ENCODE measurements around the gene NEDD8. TPM values are rescaled to one million over a fixed set of nuclear protein-coding genes. Genes with fewer than 3 reads are reported as not detected.
"Not testable (repeated sequence)": the region's sequence is repeated elsewhere in the genome, so short reads cannot be mapped to it uniquely, and the experiment has no call there.

Gene NEDD8
- total and polyA plus RNA-seq, 8 donors: 162 to 219 (median 200) TPM

- Histone ChIP-seq H3K9me3 (no peaks in the 10 kb centered on the region), H3K4me1 (peaks cover 6 to 16% of the 10 kb centered on the region in 2 donors), H3K36me3 (peaks cover 0 to 9% of the 10 kb centered on the region in 2 donors), H3K4me3 (no peak overlapping the region), H3K27ac (no peak overlapping the region), H3K27me3 (no peaks in the 10 kb centered on the region)
- intact Hi-C loops (cut with DNase I): no loop called here
- DNase-seq (no peak), ATAC-seq (no peak)
- TF ChIP-seq CTCF (IDR thresholded peaks at IDR 0.05): no peak
Observed at GRCh38 chr14:24219521-24219920, 12.6 kb downstream of the NEDD8 start.

GRCh38 chr14:24219080-24219479 is 13.1 kb downstream of the NEDD8 start:
- no peaks in the 10 kb centered on the region for H3K9me3 ChIP-seq
- no peak overlapping the region for H3K27ac ChIP-seq
- intact Hi-C loops (cut with DNase I): no loop called here
- no peak for TF ChIP-seq CTCF (IDR thresholded peaks at IDR 0.05)
- ATAC-seq: no peak
- H3K4me3 ChIP-seq: no peak overlapping the region
- H3K36me3 ChIP-seq: peaks cover 0 to 9% of the 10 kb centered on the region in 2 donors
- H3K27me3 ChIP-seq: no peaks in the 10 kb centered on the region
- peaks cover 6 to 21% of the 10 kb centered on the region in 2 donors for H3K4me1 ChIP-seq
- DNase-seq: no peak

- DNase-seq; ATAC-seq; H3K27ac ChIP-seq; H3K9me3 ChIP-seq; intact Hi-C loops (cut with DNase I); H3K36me3 ChIP-seq; H3K4me3 ChIP-seq; H3K27me3 ChIP-seq: not testable (repeated sequence)
- peaks cover 9 to 36% of the 10 kb centered on the region in 2 donors for H3K4me1 ChIP-seq
Observed at GRCh38 chr14:24216876-24217275, 15.3 kb downstream of the NEDD8 start.

GRCh38 chr14:24216345-24216699 is 15.8 kb downstream of the NEDD8 start:
- peak overlapping the region in 1 of 2 donors; percentile 95 for H3K27ac ChIP-seq
- ATAC-seq: no peak
- no peak for TF ChIP-seq CTCF (IDR thresholded peaks at IDR 0.05)

GRCh38 chr14:24215495-24216344 is 16.4 kb downstream of the NEDD8 start, which contains the start of gene MDP1:
TSS of gene MDP1 (minus strand) at chr14:24216066. CDS start at chr14:24215955, 111 bp downstream.
- DNase-seq: peak; percentile 83 to 95 (median 92)
- TF ChIP-seq CTCF (IDR thresholded peaks at IDR 0.05): peak; percentile 12 to 22

More at GRCh38 chr14:24216345-24216699, 15.8 kb downstream of the NEDD8 start:
- Histone ChIP-seq H3K27me3 (no peaks in the 10 kb centered on the region), H3K4me1 (peaks cover 9 to 42% of the 10 kb centered on the region in 2 donors), H3K36me3 (peaks cover 0 to 12% of the 10 kb centered on the region in 2 donors), H3K4me3 (no peak overlapping the region), H3K9me3 (no peaks in the 10 kb centered on the region)
- DNase-seq: no peak
- intact Hi-C loops (cut with DNase I): no loop called here

More at GRCh38 chr14:24215495-24216344, 16.4 kb downstream of the NEDD8 start, which contains the start of gene MDP1:
- H3K36me3 ChIP-seq: peaks cover 0 to 18% of the 10 kb centered on the region in 2 donors
- no peaks in the 10 kb centered on the region for H3K27me3 ChIP-seq
- peak; percentile 83 for ATAC-seq
- H3K27ac ChIP-seq: peak within 1 kb of the TSS; percentile 92 to 95
- peaks cover 9 to 45% of the 10 kb centered on the region in 2 donors for H3K4me1 ChIP-seq
- H3K4me3 ChIP-seq: peak within 1 kb of the TSS; percentile 69 to 70
- intact Hi-C loops (cut with DNase I): no loop called here
- H3K9me3 ChIP-seq: no peaks in the 10 kb centered on the region
